K562 (cell line): Measurements from ENCODE around the gene ZBTB16. TPM values are rescaled to one million over a fixed set of nuclear protein-coding genes. Genes with fewer than 3 reads are reported as not detected.

Source experiments
- ATAC-seq: fragments of 200-7000 bp; cut with Tn5 transposase; 3 replicates; pipeline ENCODE4 v1.9.1; 2020; ENCODE audit warnings: moderate library complexity
- BruUV-seq: library from RNA; stranded (reverse); fragments of 400-500 nt; replicated peaks from 2 replicates; lab custom pipeline; 2021; lab: Mats Ljungman, UMichigan
- CTCF ChIA-PET: fragments of 300-600 bp; formaldehyde crosslinking; extraction: SDS; loops from one replicate; lab custom pipeline; 2021; ENCODE audit warnings: low intra/inter-chr PET ratio; lab: Yijun Ruan, JAX
- POLR2A ChIA-PET: fragments of 300-600, 350-650 bp; sonication (Branson Sonifier 250); formaldehyde crosslinking; extraction: SDS; loops from one replicate; lab custom pipeline; 2021; ENCODE audit warnings: antibody characterized with exemption, inconsistent platforms; lab: Yijun Ruan, JAX
- DNase-seq, 4 experiments: peaks; one replicate each; pipeline versions ENCODE4 v3.0.0 to v3.0.0-alpha.2; 2011 to 2018; ENCODE audit warnings: low spot score in 3 of 4, mixed read lengths in 3 of 4; ENCODE audit errors: extremely low read depth in 1 of 4
- FAIRE-seq: peaks from 2 replicates; lab custom pipeline; 2011; peaks lifted over from hg19 to GRCh38; lab: Jason Lieb, UNC
- H2AFZ ChIP-seq: 2 replicates; pipeline ENCODE4 v1.6.0; 2011; ENCODE audit warnings: low read depth, low read length, control low read depth, inconsistent platforms
- H3K27ac ChIP-seq: fragments of 200-600 bp; 3 replicates; pipeline ENCODE4 v1.8.0; 2011; ENCODE audit warnings: low read depth, mild to moderate bottlenecking, control low read depth, inconsistent platforms, low read length, moderate library complexity, mixed read lengths; ENCODE audit errors: extremely low read depth
- H3K27me3 ChIP-seq, 2 experiments: fragments of 300-600 bp in 1 of 2; 2 replicates in 1 of 2; 3 replicates in 1 of 2; pipeline versions ENCODE4 v1.6.0 to v1.8.0; 2011; ENCODE audit warnings: inconsistent platforms in 2 of 2, low read length in 2 of 2, mild to moderate bottlenecking in 1 of 2, mixed read lengths in 1 of 2, moderate library complexity in 1 of 2; ENCODE audit not compliant: control insufficient read depth in 2 of 2, insufficient read depth in 2 of 2
- H3K36me3 ChIP-seq: fragments of 300-600 bp; 3 replicates; pipeline ENCODE4 v1.8.0; 2011; ENCODE audit warnings: mild to moderate bottlenecking, low read length, inconsistent platforms; ENCODE audit not compliant: control insufficient read depth, insufficient read depth
- H3K4me1 ChIP-seq, 2 experiments: fragments of 200-600 bp in 1 of 2; replicated peaks in 1 of 2; 2 replicates in 1 of 2; 3 replicates in 1 of 2; pipeline versions ENCODE4 v1.5.1 to v1.8.0; 2011; ENCODE audit warnings: inconsistent platforms in 2 of 2, low read length in 2 of 2, mild to moderate bottlenecking in 1 of 2, mixed read lengths in 1 of 2, moderate library complexity in 1 of 2; ENCODE audit not compliant: control insufficient read depth in 2 of 2, insufficient read depth in 2 of 2
- H3K4me2 ChIP-seq: 2 replicates; pipeline ENCODE4 v1.6.1; 2011; ENCODE audit warnings: low read length, control low read depth, inconsistent platforms, mixed read lengths; ENCODE audit not compliant: insufficient read depth
- H3K4me3 ChIP-seq: fragments of 200-600 bp; sonication (generic), shearing (Covaris generic); 2 replicates; pipeline ENCODE4 v1.5.1; 2016; ENCODE audit warnings: control low read depth, inconsistent platforms
- H3K79me2 ChIP-seq: fragments of 200-600 bp; 3 replicates; pipeline ENCODE4 v1.8.0; 2011; ENCODE audit warnings: low read length, inconsistent platforms; ENCODE audit not compliant: control insufficient read depth, insufficient read depth
- H3K9ac ChIP-seq, 2 experiments: 2 replicates each; pipeline versions ENCODE4 v1.6.0 to v1.6.1; 2011; ENCODE audit warnings: low read depth in 2 of 2, low read length in 2 of 2, control low read depth in 1 of 2, inconsistent platforms in 1 of 2, mild to moderate bottlenecking in 1 of 2, mixed read lengths in 1 of 2; ENCODE audit not compliant: insufficient read depth in 1 of 2
- H3K9me1 ChIP-seq: one replicate; pipeline ENCODE4 v1.6.0; 2011; ENCODE audit warnings: inconsistent platforms, mild to moderate bottlenecking, low read length, moderate library complexity; ENCODE audit not compliant: control insufficient read depth, insufficient read depth
- H3K9me3 ChIP-seq: replicated peaks from 2 replicates; pipeline ENCODE4 v1.5.1; 2011; ENCODE audit warnings: low read depth, low read length, inconsistent platforms; ENCODE audit not compliant: control insufficient read depth, insufficient read depth
- H4K20me1 ChIP-seq: replicated peaks from 2 replicates; pipeline ENCODE4 v1.6.1; 2011; ENCODE audit warnings: low read length, inconsistent platforms, mixed read lengths; ENCODE audit not compliant: control insufficient read depth, insufficient read depth
- BCLAF1 ChIP-seq, 2 experiments: fragments of 450-650 bp in 1 of 2; IDR thresholded peaks; 2 replicates each; pipeline ENCODE4 v1.6.1; 2011 to 2017; ENCODE audit warnings: low read depth in 2 of 2, antibody characterized with exemption in 1 of 2, borderline replicate concordance in 1 of 2, low read length in 1 of 2, mild to moderate bottlenecking in 1 of 2, mixed read lengths in 1 of 2; ENCODE audit not compliant: control insufficient read depth in 1 of 2
- GABPB2 ChIP-seq: fragments of 250-450 bp; sonication (Bioruptor Pico); conservative IDR thresholded peaks from 2 replicates; pipeline ENCODE4 v1.5.1; 2021; ENCODE audit warnings: mild to moderate bottlenecking
- HOXB6 ChIP-seq: fragments of 250-450 bp; sonication (Bioruptor Pico); IDR thresholded peaks from 2 replicates; pipeline ENCODE4 v1.5.1; 2022; ENCODE audit warnings: mild to moderate bottlenecking, borderline replicate concordance
- HSF4 ChIP-seq: fragments of 250-450 bp; sonication (Bioruptor Pico); IDR thresholded peaks from 2 replicates; pipeline ENCODE4 v2.1.2; 2022; ENCODE audit warnings: mild to moderate bottlenecking, moderate library complexity, borderline replicate concordance
- RNF2 ChIP-seq: sonication (generic); IDR thresholded peaks from 2 replicates; pipeline ENCODE4 v1.6.1; 2016
- RNF219 ChIP-seq: fragments of 250-450 bp; sonication (Bioruptor Pico); IDR thresholded peaks from 2 replicates; pipeline ENCODE4 v1.5.0; 2022; ENCODE audit warnings: mild to moderate bottlenecking
- SIRT6 ChIP-seq: IDR thresholded peaks from one replicate; pipeline ENCODE4 v1.6.1; 2012; ENCODE audit warnings: low read depth, mild to moderate bottlenecking, control low read depth, inconsistent platforms, low read length, moderate library complexity
- THAP12 ChIP-seq: fragments of 250-450 bp; sonication (Bioruptor Pico); IDR thresholded peaks from 2 replicates; pipeline ENCODE4 v1.9.0; 2021; ENCODE audit warnings: mild to moderate bottlenecking, inconsistent platforms
- THRA ChIP-seq: fragments of 450-650 bp; IDR thresholded peaks from 2 replicates; pipeline ENCODE4 v1.6.1; 2017; ENCODE audit warnings: mild to moderate bottlenecking, moderate library complexity
- ZFP36 ChIP-seq: fragments of 150-350 bp; IDR thresholded peaks from 2 replicates; pipeline ENCODE4 v1.6.1; 2018; ENCODE audit warnings: low read length, low read depth; ENCODE audit not compliant: partially characterized antibody
- ZNF239 ChIP-seq: fragments of 250-450 bp; sonication (Bioruptor Pico); IDR thresholded peaks from 2 replicates; pipeline ENCODE4 v1.4.0; 2020; ENCODE audit warnings: mild to moderate bottlenecking
- ZNF511 ChIP-seq: sonication (generic); formaldehyde crosslinking; IDR thresholded peaks from 2 replicates; pipeline ENCODE4 v1.8.0; 2022; ENCODE audit warnings: mild to moderate bottlenecking, missing genetic modification reagents
- ZNF589 ChIP-seq: fragments of 200-800 bp; sonication (Bioruptor generic); IDR thresholded peaks from 2 replicates; pipeline ENCODE4 v1.6.1; 2016; ENCODE audit warnings: low read depth, missing genetic modification characterization, missing compliant biosample characterization
- WGBS: fragments of 100-300 bp; shearing (Covaris generic); methylation state at CpG from one replicate; pipeline ENCODE4 v1.1.6; 2016; ENCODE audit warnings: low coverage, mixed read lengths; ENCODE audit not compliant: insufficient coverage; ENCODE audit errors: missing lambda C conversion rate; 5-methylcytosine and 5-hydroxymethylcytosine counted together
- in situ Hi-C: fragments of 300-500 bp; cut with MboI; formaldehyde crosslinking; loops from 4 replicates; pipeline ENCODE4 v1.15.0; 2018; ENCODE audit warnings: inconsistent platforms, mixed read lengths
- intact Hi-C: fragments of 100-400 bp; cut with micrococcal nuclease; formaldehyde crosslinking; loops from 2 replicates; pipeline ENCODE4 v1.14.2; 2022
- polyA plus RNA-seq, 8 experiments: library from polyadenylated mRNA; depleted of rRNA in 4 of 8; stranded (reverse) in 5 of 8; unstranded in 3 of 8; fragments of >200 nt; fragmentation: Nextera tagmentation in 2 of 8; fragmentation: Illumina TruSeq in 1 of 8; extraction: Ambion mirVana in 2 of 8; extraction: Trizol in 1 of 8; gene quantifications; 2 replicates each; pipeline versions ENCODE4 v1.2.1 to v1.2.3, GENCODE V29; 2011 to 2014; ENCODE audit warnings: inconsistent platforms in 1 of 8, missing spikeins in 1 of 8
- total RNA-seq, 7 experiments: library from RNA; depleted of rRNA in 6 of 7; stranded (reverse); fragments of >200 nt in 6 of 7; fragmentation: Illumina TruSeq in 2 of 7; extraction: Trizol in 2 of 7; gene quantifications; 2 replicates each; pipeline versions ENCODE4 v1.2.1 to v1.2.3, GENCODE V29; 2011 to 2021; ENCODE audit warnings: low replicate concordance in 1 of 7

ZBTB16 gene
- total and polyA plus RNA-seq, 9 of the 15 experiments (the other 6 are each of a cell fraction or from before 2014, with no cell fraction given), result 0.06 to 0.40 (median 0.24) TPM; not detected in 4

- Histone ChIP-seq H3K9me3 (no peaks in the 10 kb centered on the region), H3K36me3 (no peaks in the 10 kb centered on the region), H3K27me3 (peaks cover 3 to 5% of the 10 kb centered on the region in 2 experiments; a peak in 2 of 5 replicates), H2AFZ (no peak overlapping the region), H3K4me2 (no peak overlapping the region), H3K4me1 (peaks cover 0 to 4% of the 10 kb centered on the region in 2 experiments; a peak in 2 of 5 replicates), H3K9me1 (no peaks in the 10 kb centered on the region)
- BruUV-seq, result no TSS peak
- intact Hi-C loops, result no loop called here
- CTCF ChIA-PET, result no interaction called here
- TF ChIP-seq ZNF589 (CRISPR knock-in tag) (no peak), RNF2 (no peak), ZNF239 (CRISPR knock-in tag) (no peak), GABPB2 (CRISPR knock-in tag) (no peak), SIRT6 (no peak), HOXB6 (CRISPR knock-in tag) (no peak), HSF4 (CRISPR knock-in tag) (no peak), BCLAF1 (IDR thresholded peaks at IDR 0.05; ENCODE audit: borderline replicate concordance in 1 of 2, control insufficient read depth in 1 of 2, low read depth in 2 of 2, low read length in 1 of 2) (no peak), ZFP36 (no peak), RNF219 (CRISPR knock-in tag) (no peak), THRA (no peak), ZNF511 (CRISPR knock-in tag) (no peak), THAP12 (CRISPR knock-in tag) (no peak)
- TF ChIP-seq, all 486 proteins: peak for 0
- in situ Hi-C loops, result loop anchor here (10.0 kb wide), 2 partner anchors 482 to 1448 kb away; no protein-coding TSS in a partner anchor
- no peak overlapping the region for H3K4me3 ChIP-seq
- no peaks in the 10 kb centered on the region for H4K20me1 ChIP-seq
- no peak for DNase-seq
- WGBS, result 15% methylated on average over 3 of the region's 3 CpGs
- POLR2A ChIA-PET, result no interaction called here
- no peak overlapping the region for H3K27ac ChIP-seq
- no peak overlapping the region for H3K9ac ChIP-seq
- FAIRE-seq, result no peak
- no peaks in the 10 kb centered on the region for H3K79me2 ChIP-seq
- ATAC-seq, result no peak
Measured at GRCh38 chr11:114282488-114282887, 223.0 kb downstream of the ZBTB16 start.
